ENCODE measurements around the gene FRMD8. TPM values are rescaled to one million over a fixed set of nuclear protein-coding genes. Genes with fewer than 3 reads are reported as not detected.

FRMD8 gene
- total and polyA plus RNA-seq, 2 donors from 2014 or later: 9.4 to 41.3 TPM

DNA sequence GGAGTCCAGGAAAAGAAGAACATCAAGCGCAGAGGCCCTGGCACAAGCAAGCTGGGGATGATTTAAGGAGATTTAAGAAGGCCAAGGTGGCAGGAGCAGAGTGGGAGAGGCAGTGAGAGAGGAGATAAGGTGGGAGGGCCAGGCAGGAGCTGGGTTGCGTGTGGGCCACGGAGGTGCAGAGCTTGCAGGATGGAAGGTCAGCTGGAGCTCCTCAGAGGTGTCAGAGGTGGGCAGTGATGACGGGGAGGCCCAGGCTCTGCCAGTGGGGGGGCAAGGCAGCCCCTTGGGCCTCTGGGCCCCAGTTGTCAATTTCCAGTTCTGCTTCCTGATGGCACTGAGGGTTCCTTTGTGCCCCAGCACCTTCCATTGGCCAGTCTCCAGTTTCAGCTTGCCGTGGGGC, 6.5 kb downstream of the FRMD8 start:
- TF ChIP-seq CTCF (IDR thresholded peaks at IDR 0.05; ENCODE audit: borderline replicate concordance, extremely low read depth, insufficient read depth): no peak
- peak in 1 of 5 donors; percentile 45 for DNase-seq
- Histone ChIP-seq H3K27me3 (ENCODE audit: control insufficient read depth, insufficient read depth, low read length) (no peaks in the 10 kb centered on the region), H3K4me1 (ENCODE audit: control insufficient read depth in 2 of 3, insufficient read depth in 2 of 3, low read depth in 1 of 3, low read length in 3 of 3) (peaks cover 0 to 23% (median 12%) of the 10 kb centered on the region in 3 donors), H3K4me3 (ENCODE audit: low read length in 3 of 3) (no peak overlapping the region), H3K9ac (ENCODE audit: low read length in 3 of 3) (no peak overlapping the region), H3K9me3 (ENCODE audit: control insufficient read depth in 2 of 3, insufficient read depth in 1 of 3, low read length in 3 of 3) (no peaks in the 10 kb centered on the region), H3K27ac (ENCODE audit: low read depth in 2 of 2, low read length in 2 of 2) (no peak overlapping the region), H3K36me3 (ENCODE audit: control insufficient read depth in 2 of 3, insufficient read depth in 3 of 3, low read length in 3 of 3) (peaks cover 0 to 9% (median 7%) of the 10 kb centered on the region in 3 donors)
- no peak for FAIRE-seq
- intact Hi-C loops (cut with DNase I): no loop called here

GRCh38 chr11:65393513-65394079, 7.2 kb downstream of the FRMD8 start:
- Histone ChIP-seq H3K27ac (ENCODE audit: low read depth in 2 of 2, low read length in 2 of 2) (no peak overlapping the region), H3K36me3 (ENCODE audit: control insufficient read depth in 2 of 3, insufficient read depth in 3 of 3, low read length in 3 of 3) (peaks cover 0 to 9% (median 7%) of the 10 kb centered on the region in 3 donors), H3K4me1 (ENCODE audit: control insufficient read depth in 2 of 3, insufficient read depth in 2 of 3, low read depth in 1 of 3, low read length in 3 of 3) (peaks cover 0 to 22% (median 6%) of the 10 kb centered on the region in 3 donors), H3K27me3 (ENCODE audit: control insufficient read depth, insufficient read depth, low read length) (no peaks in the 10 kb centered on the region), H3K9ac (ENCODE audit: low read length in 3 of 3) (no peak overlapping the region), H3K9me3 (ENCODE audit: control insufficient read depth in 2 of 3, insufficient read depth in 1 of 3, low read length in 3 of 3) (no peaks in the 10 kb centered on the region), H3K4me3 (ENCODE audit: low read length in 3 of 3) (no peak overlapping the region)
- FAIRE-seq: no peak
- TF ChIP-seq CTCF (IDR thresholded peaks at IDR 0.05; ENCODE audit: borderline replicate concordance, extremely low read depth, insufficient read depth): no peak
- no peak for DNase-seq
- intact Hi-C loops (cut with DNase I): no loop called here

GRCh38 chr11:65394125-65394536, 7.7 kb downstream of the FRMD8 start:
- Histone ChIP-seq H3K36me3 (ENCODE audit: control insufficient read depth in 2 of 3, insufficient read depth in 3 of 3, low read length in 3 of 3) (peaks cover 0 to 9% (median 7%) of the 10 kb centered on the region in 3 donors), H3K9me3 (ENCODE audit: control insufficient read depth in 2 of 3, insufficient read depth in 1 of 3, low read length in 3 of 3) (no peaks in the 10 kb centered on the region), H3K4me1 (ENCODE audit: control insufficient read depth in 2 of 3, insufficient read depth in 2 of 3, low read depth in 1 of 3, low read length in 3 of 3) (peaks cover 0 to 19% (median 3%) of the 10 kb centered on the region in 3 donors), H3K27me3 (ENCODE audit: control insufficient read depth, insufficient read depth, low read length) (no peaks in the 10 kb centered on the region), H3K27ac (ENCODE audit: low read depth in 2 of 2, low read length in 2 of 2) (no peak overlapping the region), H3K4me3 (ENCODE audit: low read length in 3 of 3) (no peak overlapping the region), H3K9ac (ENCODE audit: low read length in 3 of 3) (no peak overlapping the region)
- intact Hi-C loops (cut with DNase I): no loop called here
- no peak for TF ChIP-seq CTCF (IDR thresholded peaks at IDR 0.05; ENCODE audit: borderline replicate concordance, extremely low read depth, insufficient read depth)
- DNase-seq: peak in 1 of 5 donors; percentile 75
- no peak for FAIRE-seq

Data from kidney (tissue), 14 donors.